NK-92 (cell line): ENCODE measurements around the gene ZNF691.

Experiments used
- DNase-seq: peaks from one replicate; lab custom pipeline; 2025; ENCODE audit not compliant: unreplicated experiment; lab: John Stamatoyannopoulos, UW

Gene ZNF691

DNA sequence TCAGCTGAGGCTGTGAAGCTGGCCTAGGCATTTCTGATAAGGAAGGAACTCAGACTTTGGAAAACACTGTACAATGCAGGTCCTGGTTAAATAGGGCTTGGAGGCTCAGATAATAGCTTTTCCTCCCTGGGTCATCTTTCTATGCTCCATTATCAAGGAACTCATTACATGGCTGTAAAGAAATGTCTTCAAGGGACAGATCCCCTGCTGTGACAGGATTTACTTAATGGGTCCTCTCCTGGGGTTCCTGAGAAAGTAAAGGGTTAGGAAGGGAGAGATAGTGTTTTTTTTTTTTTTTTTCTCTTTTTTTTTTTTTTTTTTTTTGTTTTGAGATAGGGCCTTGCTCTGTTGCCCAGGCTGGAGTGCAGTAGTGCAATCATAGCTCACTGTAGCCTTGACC is 15.1 kb upstream of the ZNF691 start:
- no peak for DNase-seq

DNA sequence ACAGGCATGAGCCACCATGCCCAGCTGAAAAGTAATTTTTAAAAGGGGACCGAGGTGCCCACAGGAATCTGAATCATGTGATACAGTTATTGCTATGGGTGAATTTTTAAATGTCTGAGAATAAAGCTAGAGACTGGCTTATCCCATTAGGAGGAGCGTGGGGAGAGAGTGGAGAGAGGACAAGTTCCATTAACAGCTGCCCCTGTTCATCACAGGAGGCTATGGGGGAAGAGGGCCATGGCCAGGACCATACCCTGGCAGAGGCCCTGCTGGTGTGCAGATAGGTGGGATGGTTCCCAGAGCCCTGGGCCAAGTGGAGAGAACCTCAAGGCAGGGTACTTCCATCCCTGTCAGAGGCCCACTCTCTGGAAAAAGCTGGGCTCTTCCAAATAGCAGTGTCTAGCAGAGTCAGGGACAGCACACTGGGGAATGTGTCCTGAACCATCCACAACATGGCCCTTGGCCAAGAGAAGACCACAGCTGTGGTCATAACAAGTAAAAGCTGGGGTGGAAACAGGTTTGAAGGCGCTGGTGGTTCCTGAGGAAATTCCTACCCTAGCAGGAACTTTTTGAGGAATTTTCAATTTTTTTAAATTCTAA is 13.7 kb upstream of the ZNF691 start:
- no peak for DNase-seq

DNA sequence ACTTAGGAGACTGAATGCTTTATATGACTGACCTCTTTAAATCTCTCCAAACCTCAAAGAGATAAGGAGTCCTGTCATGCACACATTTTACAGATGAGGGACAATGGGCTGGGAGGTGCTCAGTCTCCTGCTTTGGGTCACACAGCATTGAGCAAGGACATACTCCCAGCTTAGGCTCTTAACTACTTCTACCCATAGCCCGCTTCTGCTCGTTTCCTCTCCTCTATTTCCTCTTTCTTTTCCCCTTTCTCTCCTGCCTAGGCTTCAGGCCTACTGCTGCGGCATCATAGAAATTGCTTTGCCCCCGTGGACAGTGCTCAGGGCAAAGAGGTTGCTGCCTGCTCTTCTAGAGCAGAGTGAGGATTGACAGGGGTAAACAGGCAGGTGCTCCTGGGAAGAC is 12.4 kb upstream of the ZNF691 start:
- no peak for DNase-seq

DNA sequence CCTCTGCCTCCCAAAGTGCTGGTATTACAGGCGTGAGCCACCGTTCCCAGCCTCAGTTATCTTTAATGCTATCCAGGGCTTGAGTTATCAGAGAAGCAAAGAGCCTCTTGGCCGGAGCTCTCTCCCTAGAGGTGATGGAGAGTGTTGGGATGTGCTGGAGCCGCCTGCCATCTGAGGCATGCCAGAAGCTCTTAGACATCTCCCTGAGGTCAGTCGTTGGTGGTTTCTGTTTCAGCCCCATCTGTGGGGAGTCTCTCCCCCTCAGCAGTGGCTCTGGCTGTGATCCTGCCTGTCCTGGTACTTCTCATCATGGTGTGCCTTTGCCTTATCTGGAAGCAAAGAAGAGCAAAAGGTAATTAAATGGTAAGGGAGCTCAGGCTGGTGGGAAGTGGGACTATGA is 11.6 kb upstream of the ZNF691 start:
- DNase-seq = no peak

DNA sequence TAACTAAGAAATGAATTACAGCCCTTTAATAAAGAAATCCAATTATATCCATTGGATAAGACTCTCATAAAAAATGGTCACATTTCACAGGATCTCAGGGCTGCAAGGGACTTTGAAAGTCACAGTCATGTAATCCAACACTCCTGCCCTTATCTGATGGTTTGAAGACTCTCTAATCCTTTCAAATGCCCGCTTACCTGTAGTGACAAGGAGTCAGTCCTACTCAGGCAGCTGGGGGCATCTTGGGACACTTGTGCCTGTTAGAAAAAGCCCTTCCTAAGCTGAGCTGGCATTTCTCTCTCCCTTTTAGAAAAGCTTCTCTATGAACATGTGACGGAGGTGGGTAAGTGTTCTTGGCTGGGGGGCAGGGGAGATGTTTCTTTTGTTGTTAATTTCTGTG is 11.0 kb upstream of the ZNF691 start:
- no peak for DNase-seq

DNA sequence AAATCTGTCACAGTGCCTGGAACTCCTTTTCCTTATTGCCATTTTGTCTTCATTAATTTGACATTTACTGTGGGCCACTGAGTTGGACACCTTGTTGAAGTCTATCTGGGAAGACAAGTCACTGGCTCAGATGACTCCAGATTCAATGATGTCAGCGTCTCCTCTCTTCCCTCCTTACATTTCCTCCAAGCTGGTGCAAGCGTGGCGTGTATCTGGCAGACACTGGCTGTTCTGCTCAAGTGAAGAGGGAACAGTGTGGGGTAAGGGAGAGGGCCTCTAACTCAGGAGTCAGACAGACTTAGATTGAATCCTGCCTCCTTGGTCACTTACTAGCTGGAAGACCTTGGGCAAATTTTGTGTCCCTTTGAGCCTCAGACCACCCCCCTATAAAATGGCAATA is 8.7 kb upstream of the ZNF691 start:
- no peak for DNase-seq

DNA sequence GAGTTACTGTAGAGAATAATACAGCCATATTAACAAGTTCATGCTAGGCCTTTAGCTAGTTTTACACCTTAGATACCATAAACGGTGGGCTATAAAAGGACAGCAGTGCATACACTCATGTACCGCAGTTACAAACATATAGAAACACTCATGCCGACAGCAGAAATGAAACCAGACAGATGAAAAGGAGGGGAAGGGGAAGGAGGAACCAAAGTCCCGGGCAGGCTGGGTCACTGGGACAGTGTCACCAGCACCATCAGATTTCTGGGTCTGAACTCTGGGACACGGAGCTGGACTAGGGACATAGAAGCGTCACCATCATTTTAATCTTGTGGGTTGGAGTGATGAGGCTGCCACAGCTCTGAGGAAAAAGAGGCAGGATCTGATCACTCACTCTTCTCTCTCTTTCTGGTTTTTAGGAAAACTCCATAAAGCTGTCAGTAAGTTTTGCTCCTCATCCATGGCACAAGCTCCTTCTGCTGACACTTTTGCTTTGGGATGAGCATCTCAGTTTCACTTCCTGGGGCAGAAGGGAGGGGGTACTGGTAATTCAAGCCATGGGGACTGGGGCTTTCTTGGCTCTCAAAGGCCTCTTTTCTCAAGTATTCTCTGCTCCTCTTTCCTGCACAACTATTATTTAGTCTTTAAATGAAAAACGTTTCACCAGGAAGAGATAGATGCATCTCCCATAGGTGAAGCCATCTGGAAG is 7.8 kb upstream of the ZNF691 start:
- DNase-seq = no peak

DNA sequence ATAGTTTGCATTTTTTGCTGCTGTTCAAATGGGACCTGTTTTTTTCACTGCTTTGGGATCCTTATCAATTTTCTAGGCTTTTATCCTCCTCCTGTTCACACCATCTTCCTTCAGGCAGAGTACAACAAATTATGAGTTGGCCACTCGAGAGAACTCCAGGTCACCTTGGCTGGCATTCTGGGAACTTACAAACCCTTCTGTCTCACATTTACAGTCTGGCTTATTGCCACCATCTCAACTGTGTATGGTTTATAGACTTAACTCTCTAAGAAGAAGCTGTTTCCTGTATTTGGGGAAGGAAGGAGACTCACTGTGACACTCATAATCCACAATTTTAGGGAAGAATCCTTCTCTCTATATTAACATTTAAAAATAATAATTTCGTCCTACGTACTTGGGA is 5.4 kb upstream of the ZNF691 start:
- DNase-seq = no peak

DNA sequence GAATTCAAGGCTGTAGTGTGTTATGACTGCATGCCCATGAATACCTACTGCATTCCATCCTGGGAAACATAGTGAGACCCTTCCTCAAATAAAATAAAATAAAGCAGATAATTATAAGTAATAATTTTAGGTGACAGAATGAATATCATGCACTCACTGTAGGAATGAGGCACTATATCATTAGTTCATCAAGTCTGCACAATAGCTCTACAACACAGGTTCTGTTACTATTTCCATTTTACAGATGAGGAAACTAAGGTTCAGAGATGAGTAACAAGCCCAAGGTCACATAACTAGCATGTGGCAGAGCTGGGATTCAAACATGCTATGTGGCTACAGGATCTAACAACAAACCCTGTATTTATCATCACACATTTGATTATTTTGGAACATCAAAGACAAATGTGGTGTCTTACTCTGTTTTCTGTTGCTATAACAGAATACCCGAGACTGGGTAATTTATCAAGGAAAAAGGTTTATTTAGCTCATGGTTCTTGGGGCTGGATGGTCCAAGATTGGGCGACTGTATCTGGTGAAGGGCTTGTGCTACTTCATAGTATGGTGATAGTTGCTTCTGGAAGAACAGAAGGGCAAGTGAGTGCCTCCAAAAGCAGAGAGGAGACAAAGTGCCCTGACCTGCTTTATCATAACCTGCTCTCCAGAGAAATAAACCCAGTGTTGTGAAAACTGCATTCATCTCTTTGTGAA is 4.8 kb upstream of the ZNF691 start:
- DNase-seq = no peak

DNA sequence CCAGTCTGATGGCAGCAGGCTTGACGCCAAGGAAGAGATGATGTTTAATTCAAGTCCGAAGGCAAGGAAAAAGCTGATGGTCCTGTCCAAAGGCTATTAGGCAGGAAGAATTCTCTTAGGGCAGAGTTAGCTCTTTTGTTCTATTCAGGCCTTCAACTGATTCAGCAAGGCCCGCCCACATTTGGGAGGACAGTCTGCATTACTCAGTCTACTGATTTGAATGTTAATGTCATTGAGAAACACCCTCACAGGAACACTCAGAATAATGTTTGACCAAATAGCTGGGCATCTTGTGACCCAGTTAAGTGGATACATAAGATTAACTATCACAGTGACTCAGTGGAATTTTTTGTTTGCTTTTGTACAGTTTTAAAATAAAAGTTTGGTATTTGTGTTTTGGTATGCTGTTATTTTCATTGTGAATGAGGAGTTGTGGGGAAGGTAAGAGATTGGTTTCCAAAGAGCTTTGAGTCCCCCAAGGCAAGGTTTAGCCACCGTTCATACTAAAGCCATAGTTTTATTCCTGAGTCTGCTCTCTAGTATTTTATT is 1.7 kb upstream of the ZNF691 start:
- DNase-seq = no peak

DNA sequence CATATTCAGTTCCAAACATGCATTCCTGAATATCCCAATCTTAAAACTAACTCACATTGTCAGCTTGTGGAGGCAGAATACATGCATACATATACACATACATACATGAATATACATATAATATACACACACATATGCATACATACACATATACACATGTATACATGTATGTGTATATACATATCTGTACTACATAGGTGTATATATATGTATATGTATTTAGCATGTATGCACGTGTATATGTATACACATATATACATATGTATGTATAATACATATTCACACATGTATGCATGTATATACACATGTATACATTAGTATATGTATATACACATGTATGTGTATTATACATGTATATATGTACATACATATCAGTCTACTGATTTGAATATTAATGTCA is 1.2 kb upstream of the ZNF691 start:
- DNase-seq = no peak

DNA sequence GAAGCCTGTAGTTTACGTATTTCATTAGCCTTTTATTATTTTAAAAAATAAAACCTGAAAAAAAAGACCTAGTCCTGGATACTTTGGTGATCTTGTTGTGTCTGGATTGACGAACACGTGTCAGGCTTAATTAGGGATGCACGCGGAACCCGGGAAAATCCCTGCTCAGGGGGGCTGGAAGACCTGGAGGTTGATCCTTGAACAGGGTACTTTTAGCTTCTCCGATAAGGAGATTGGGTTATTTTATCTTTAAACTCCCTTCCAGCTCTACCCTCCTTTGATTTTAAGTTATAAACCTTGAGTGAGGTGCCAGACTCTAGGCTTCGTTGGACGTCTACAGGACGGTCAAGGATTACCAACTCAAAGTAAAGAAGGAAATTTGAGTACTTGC is 552 bp upstream of the ZNF691 start:
- DNase-seq = no peak

DNA sequence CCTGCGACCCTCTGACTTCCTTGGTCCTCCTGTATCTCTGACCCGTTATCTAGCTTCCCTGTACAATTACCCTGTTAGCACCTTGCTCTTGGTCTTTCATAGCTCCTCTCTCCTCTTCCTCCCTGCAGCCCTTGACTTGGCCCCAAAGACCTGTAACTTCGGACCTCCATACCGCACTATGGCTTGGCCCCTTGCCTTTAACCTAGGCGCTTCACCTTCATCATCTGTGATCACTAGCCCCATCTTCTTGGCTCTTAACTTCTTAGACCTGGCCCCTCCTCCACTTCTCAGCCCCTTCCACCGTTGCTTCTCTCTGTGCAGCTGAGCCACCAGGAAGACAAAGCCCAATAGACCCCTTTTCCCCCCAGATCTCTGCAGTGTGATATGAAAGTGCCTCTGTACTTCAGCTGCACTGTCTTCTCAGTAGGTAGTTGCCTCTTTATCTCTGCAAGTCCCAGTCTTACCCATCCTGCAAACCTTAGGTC is 740 bp downstream of the ZNF691 start:
- DNase-seq = no peak

DNA sequence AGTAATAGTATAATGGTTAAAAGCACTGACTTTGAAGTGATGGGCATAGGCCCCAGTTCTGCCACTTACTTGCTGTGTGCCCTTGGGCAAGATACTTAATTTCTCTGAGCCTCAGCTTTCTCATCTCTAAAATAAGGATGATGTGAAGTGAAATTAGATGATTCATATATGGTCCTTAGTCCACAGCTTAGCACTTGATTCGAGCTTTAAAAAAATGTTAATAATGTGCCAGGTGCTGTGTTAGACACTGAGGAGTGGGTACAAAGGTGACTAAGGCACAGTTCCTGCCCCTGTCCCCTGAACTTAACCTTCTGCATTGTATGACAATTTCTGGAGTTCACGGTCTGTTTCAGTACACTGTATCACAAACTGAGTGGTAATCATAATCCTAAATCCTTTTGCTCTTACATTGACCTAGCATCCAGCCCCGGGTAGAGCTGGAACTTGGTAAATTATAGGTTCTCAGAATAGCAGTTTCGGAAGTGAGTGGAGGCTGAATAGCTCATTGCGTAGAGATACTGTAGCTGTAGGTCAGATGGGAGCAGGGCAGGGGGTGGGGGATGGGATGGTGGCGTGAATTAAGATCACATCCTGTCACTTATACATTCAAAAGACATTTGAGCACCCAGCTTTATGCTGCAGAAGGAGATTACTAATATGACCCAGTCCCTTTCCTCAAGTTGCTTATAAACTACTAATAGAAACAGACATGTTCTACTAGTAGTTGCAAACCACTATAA is 1.5 kb downstream of the ZNF691 start:
- no peak for DNase-seq

DNA sequence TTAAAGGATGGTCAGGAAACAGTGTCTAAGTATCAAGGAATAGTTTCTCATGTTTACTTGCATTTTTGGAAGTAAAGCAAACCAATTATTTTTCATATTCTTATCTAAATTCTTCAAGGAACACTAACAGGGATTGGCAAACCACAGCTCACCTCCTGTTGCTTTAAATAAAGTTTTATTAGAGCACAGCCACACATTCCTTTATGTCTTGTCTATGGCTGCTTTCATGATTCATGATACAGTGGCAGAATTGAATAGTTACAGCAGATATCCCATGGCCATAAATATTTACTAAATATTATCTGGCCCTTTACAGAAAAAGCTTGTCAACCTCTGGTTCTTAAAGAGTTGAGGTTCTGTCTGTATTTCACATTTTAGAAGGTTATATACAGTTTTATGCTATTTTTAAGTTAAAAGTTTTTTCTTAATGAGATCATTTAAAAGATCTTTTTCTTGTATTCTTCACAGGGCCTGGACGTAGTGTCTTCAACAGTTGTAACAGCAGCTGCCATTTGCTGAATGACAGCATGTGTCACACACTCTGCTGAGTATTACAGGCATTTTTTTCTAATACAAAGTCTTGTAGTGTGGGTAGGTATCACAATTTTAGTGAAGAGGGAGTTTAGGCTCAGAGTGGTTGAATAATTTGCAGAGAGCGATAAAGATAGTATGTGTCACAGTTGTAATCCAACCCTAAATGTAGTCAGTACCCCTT is 2.6 kb downstream of the ZNF691 start:
- DNase-seq = no peak

DNA sequence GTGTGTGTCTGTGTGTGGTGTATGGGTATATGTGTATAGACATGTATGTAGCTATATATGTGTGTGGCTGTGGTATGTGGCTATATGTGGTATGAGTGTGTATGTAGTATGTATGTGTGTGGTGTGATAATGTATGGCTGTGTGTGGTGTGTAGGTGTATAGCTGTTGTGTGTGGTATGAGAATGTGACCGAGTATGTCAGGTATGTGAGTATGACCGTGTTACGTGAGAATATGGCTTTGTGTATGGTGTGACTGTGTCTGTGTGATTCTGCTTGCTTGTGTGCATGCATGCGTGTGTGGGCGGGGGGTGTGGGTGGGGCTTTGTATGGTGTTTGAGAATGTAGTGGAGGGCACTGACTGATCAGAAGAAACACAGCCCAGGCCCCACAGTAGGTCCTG is 3.5 kb downstream of the ZNF691 start:
- no peak for DNase-seq

DNA sequence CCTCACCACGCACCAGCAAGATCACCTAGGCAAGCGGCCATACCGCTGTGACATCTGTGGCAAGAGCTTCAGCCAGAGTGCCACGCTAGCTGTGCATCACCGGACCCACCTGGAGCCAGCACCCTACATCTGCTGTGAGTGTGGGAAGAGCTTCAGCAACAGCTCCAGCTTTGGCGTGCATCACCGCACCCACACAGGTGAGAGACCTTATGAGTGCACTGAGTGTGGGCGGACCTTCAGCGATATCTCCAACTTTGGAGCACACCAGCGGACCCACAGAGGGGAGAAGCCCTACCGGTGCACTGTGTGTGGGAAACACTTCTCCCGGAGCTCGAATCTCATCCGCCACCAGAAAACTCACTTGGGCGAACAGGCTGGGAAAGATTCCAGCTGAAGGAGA is 5.0 kb downstream of the ZNF691 start:
- DNase-seq = no peak

DNA sequence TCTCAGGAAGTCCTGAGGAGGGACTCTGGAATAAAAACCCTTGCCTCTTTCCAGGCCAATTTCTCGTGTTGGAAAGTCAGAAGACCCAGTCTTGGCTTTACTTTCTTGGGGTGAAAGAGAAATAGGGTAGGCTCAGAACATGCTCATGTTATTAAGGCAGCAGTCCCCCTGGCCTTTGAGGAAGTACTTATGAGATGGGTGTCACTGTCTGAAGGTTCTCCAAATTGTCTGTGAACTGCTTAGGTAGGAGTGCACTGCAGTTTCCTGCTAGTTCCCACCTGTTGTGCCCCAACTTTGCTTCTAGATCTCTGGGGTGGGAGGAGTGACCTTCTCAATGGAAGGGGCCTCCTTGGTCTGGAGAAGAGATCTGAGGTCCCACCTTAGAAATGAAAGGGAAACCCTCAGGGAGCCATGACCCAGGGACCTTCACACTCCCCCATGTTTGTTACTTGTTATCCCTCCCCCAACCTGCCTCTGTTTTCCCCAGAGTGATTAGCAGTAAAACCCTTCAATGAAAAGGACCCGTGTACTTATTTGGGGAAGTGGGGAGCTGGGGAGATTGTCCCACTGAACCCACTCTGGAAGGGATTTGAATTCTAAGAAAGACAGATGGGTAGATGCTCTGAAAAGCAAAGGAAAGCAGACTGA is 5.7 kb downstream of the ZNF691 start:
- no peak for DNase-seq

DNA sequence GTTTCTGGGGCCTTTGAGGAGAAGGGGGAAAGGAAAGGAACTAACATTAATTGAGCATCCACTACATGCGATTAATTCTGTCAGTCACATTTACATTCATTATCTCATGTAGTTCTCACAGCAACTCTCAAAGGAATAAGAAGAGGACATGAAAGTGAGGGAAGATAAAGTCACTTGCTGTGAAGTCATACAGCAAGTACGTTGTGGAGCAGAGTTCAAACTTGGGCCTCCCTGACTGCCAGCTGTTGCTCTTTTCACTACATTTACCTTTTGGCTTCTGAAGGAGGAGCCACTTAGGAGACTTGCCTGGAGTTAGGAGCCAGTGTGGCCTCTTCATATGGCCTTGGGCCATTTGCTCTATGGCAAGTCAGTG is 6.2 kb downstream of the ZNF691 start:
- no peak for DNase-seq

DNA sequence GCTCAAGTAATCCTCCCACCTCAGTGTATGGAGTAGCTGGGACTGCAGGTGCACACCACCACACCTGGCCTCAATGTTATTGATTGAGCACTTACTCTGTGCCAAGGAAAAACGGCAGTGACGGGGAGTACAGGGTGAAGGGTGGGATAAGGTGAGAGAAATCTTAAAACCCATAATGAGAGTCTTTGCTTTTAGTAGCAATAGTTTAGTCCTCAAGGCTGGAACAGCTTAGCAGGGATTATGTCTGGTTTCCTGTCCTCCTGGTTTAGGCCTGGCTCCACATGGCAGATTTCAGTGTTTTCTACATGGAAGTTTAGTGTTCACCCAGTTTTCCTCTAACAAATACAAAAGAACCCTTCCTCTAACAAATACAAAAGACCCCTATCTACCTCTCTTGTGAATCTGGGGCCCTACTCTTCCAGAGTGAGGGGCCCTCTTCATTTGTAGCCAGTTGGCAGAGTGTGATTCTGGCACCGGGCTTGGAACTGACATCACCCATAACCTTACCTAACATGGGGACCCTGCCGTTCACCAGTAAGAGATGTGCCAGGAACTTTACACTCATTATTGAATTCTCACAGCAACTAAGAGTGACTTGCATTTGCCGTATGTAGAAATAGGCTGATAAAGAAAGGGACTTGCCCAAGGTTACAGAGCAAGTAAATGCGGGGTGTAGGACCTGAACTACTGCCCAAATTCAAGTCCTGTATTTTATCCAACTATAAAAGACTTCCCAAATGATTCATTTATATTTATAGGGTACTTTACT is 6.9 kb downstream of the ZNF691 start:
- DNase-seq = no peak
